HL-60 (cell line): ENCODE data around the gene AKAP6.

ENCODE experiments used
- DNase-seq, 2 experiments: peaks; one replicate each; pipeline ENCODE4 v3.0.0-alpha.2; 2010 to 2020; ENCODE audit warnings: low read depth in 1 of 2, low spot score in 1 of 2
- H3K27ac ChIP-seq: fragments of 250-450 bp; sonication (Bioruptor Pico); replicated peaks from 2 replicates; pipeline ENCODE4 v1.5.1; 2020; ENCODE audit warnings: mild to moderate bottlenecking, moderate library complexity
- H3K27me3 ChIP-seq: fragments of 250-450 bp; sonication (Bioruptor Pico); 2 replicates; pipeline ENCODE4 v1.5.1; 2021; ENCODE audit warnings: mild to moderate bottlenecking, moderate library complexity; ENCODE audit not compliant: insufficient read depth, poor library complexity, severe bottlenecking
- H3K4me3 ChIP-seq: replicated peaks from 2 replicates; pipeline ENCODE4 v1.5.1; 2011; ENCODE audit warnings: mild to moderate bottlenecking, control low read depth, low read length; ENCODE audit not compliant: insufficient read depth
- GABPA ChIP-seq: IDR thresholded peaks from 2 replicates; pipeline ENCODE4 v1.6.1; 2012; ENCODE audit warnings: low read depth
- POLR2AphosphoS5 ChIP-seq: IDR thresholded peaks from 2 replicates; pipeline ENCODE4 v1.6.1; 2012; ENCODE audit warnings: low read depth
- SPI1 ChIP-seq: IDR thresholded peaks from 2 replicates; pipeline ENCODE4 v1.6.1; 2012; ENCODE audit warnings: low read depth, mild to moderate bottlenecking, borderline replicate concordance
- TF ChIP-seq, protein P1 (sequence below): IDR thresholded peaks from 2 replicates; pipeline ENCODE4 v1.6.1; 2012; ENCODE audit warnings: low read depth; ENCODE audit not compliant: insufficient replicate concordance
- TF ChIP-seq, protein P2 (sequence below): IDR thresholded peaks from one replicate; pipeline ENCODE4 v1.5.1; 2011; ENCODE audit warnings: low read length, control low read depth, inconsistent platforms; ENCODE audit not compliant: insufficient read depth

Gene AKAP6

DNA sequence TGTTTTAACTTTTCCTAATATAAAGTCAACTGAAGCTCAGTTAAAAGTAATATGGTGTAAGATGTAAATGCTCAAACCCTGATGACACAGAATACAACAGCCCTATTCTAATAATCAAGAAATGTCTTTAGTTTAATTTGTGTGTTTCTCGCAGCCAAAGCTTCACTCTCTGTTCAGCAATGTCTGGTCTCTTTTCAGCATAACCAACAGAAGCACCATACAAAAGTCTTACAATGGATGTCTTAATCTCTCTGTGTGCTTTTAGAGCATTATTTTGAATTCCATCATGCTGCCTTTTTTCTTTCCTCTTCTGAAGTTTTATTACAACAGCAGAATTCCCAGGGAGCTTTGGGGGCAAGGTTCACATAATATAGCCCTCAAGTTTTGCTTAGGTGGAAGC lies 399.4 kb downstream of the AKAP6 start:
- no peak overlapping the region for H3K27ac ChIP-seq
- no peak overlapping the region for H3K4me3 ChIP-seq
- no peaks in the 10 kb centered on the region for H3K27me3 ChIP-seq
- no peak for DNase-seq
- TF ChIP-seq POLR2AphosphoS5 (no peak), SPI1 (no peak), GABPA (no peak)
- TF ChIP-seq, protein P1, sequence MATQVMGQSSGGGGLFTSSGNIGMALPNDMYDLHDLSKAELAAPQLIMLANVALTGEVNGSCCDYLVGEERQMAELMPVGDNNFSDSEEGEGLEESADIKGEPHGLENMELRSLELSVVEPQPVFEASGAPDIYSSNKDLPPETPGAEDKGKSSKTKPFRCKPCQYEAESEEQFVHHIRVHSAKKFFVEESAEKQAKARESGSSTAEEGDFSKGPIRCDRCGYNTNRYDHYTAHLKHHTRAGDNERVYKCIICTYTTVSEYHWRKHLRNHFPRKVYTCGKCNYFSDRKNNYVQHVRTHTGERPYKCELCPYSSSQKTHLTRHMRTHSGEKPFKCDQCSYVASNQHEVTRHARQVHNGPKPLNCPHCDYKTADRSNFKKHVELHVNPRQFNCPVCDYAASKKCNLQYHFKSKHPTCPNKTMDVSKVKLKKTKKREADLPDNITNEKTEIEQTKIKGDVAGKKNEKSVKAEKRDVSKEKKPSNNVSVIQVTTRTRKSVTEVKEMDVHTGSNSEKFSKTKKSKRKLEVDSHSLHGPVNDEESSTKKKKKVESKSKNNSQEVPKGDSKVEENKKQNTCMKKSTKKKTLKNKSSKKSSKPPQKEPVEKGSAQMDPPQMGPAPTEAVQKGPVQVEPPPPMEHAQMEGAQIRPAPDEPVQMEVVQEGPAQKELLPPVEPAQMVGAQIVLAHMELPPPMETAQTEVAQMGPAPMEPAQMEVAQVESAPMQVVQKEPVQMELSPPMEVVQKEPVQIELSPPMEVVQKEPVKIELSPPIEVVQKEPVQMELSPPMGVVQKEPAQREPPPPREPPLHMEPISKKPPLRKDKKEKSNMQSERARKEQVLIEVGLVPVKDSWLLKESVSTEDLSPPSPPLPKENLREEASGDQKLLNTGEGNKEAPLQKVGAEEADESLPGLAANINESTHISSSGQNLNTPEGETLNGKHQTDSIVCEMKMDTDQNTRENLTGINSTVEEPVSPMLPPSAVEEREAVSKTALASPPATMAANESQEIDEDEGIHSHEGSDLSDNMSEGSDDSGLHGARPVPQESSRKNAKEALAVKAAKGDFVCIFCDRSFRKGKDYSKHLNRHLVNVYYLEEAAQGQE, result no peak
- TF ChIP-seq, protein P2, sequence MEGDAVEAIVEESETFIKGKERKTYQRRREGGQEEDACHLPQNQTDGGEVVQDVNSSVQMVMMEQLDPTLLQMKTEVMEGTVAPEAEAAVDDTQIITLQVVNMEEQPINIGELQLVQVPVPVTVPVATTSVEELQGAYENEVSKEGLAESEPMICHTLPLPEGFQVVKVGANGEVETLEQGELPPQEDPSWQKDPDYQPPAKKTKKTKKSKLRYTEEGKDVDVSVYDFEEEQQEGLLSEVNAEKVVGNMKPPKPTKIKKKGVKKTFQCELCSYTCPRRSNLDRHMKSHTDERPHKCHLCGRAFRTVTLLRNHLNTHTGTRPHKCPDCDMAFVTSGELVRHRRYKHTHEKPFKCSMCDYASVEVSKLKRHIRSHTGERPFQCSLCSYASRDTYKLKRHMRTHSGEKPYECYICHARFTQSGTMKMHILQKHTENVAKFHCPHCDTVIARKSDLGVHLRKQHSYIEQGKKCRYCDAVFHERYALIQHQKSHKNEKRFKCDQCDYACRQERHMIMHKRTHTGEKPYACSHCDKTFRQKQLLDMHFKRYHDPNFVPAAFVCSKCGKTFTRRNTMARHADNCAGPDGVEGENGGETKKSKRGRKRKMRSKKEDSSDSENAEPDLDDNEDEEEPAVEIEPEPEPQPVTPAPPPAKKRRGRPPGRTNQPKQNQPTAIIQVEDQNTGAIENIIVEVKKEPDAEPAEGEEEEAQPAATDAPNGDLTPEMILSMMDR, result no peak

DNA sequence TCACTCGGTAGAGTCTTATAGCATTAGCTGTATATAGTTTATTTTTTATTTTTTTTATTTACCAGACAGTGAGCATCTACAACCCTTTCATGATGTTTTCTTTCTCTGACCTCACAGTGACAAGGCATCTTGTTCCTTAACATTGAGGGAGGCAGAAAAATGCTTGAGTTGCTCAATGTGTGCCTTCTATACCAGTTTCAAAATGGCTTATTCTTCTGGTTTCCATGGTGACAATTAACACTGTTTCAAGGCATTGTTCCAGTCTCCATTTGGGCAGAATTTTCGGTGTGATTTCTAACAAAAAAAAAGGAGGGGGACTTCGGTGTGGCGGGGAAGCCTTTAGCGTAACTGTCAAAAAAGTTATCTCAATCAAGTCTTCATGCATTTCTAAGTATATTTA lies 399.9 kb downstream of the AKAP6 start:
- Histone ChIP-seq H3K4me3 (no peak overlapping the region), H3K27me3 (no peaks in the 10 kb centered on the region), H3K27ac (no peak overlapping the region)
- DNase-seq, result no peak
- TF ChIP-seq, protein P2, result no peak
- no peak for TF ChIP-seq SPI1

DNA sequence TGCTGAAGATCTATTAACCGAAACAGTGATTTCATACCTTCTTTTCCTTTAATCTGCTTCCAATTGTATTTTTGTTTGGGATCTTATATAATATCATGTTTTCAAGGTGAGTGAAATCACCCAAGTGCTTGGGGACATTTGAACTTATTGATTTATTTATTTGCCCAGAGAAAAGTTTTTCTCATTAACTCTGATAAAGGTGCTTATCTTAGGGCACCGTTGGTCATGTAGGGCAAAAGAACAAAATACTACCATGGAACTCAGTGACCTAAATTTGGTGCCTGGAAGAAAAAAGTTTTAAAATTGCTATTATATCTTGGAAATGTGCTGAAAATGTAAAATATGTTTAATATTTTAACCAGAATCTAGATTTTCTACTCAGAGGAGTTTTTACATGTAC lies 402.2 kb downstream of the AKAP6 start:
- H3K27me3 ChIP-seq, result no peaks in the 10 kb centered on the region
- no peak for DNase-seq
- H3K4me3 ChIP-seq, result no peak overlapping the region
- TF ChIP-seq GABPA (no peak), POLR2AphosphoS5 (no peak), SPI1 (no peak)
- TF ChIP-seq, protein P1, result no peak
- TF ChIP-seq, protein P2, result no peak
- H3K27ac ChIP-seq, result no peak overlapping the region

DNA sequence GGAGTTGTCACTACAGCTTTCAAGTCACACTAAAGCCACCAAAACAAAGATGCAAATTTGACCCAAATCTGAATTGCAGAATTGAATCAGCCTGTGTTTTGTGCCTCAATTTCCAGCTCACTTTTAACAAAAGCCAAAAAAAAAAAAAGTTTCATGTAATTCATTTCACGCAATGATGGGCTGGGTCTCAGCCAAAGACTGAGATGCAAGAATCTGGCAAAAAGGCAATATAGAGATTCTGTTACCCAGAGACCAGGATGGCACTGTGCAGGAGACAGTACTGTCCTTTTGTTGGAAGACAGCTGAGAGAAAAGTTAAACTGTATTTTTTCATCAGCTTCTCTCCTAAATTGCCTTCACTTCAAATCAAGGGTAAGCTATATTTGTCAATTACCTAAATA lies 403.9 kb downstream of the AKAP6 start:
- no peak overlapping the region for H3K27ac ChIP-seq
- TF ChIP-seq, protein P1, result no peak
- TF ChIP-seq GABPA (no peak), SPI1 (no peak), POLR2AphosphoS5 (no peak)
- TF ChIP-seq, protein P2, result no peak
- H3K4me3 ChIP-seq, result no peak overlapping the region
- no peaks in the 10 kb centered on the region for H3K27me3 ChIP-seq
- DNase-seq, result no peak
